ENCODE results near the gene METTL23.
"Not testable (repeated sequence)": the region's sequence is repeated elsewhere in the genome, so short reads cannot be mapped to it uniquely, and the experiment has no call there.

METTL23 gene

GRCh38 chr17:76735586-76736348 is 9.1 kb downstream of the METTL23 start:
- DNase-seq = no peak

DNA sequence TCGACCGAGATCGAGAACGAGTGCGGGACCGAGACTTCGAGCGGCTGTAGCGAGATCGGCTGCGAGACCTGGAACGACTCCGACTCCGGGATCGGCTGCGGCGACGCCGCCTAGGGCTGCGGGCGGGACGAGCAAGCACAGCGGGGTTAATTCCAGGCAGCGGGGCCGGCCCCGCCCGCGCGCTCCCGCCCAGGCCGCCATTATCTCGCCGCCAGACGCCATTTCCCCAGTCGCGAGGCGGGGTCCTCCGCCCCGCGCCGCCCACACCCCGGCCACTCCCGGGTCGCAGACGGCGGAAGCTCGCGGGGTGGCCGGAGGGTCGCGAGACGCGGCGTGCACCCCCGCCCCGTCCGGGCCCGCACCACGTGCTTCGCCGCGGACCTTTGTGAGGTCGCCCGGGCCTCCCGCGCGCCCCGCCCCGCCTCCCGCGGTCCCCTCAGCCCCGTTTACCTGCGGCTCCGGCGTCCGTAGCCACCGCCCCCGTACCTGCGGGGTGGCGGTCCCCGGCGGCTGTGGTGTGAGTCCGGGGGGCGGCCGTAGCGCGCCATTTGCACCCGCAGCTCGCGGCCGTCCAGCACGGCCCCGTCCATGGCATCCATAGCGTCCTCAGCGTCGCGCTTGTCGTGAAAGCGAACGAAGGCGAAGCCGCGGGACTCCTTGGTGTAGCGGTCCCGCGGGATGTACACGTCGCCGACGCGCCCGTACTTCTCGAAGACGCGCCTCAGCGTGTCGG is 9.9 kb downstream of the METTL23 start:
- DNase-seq = peak; percentile 68 to 72

DNA sequence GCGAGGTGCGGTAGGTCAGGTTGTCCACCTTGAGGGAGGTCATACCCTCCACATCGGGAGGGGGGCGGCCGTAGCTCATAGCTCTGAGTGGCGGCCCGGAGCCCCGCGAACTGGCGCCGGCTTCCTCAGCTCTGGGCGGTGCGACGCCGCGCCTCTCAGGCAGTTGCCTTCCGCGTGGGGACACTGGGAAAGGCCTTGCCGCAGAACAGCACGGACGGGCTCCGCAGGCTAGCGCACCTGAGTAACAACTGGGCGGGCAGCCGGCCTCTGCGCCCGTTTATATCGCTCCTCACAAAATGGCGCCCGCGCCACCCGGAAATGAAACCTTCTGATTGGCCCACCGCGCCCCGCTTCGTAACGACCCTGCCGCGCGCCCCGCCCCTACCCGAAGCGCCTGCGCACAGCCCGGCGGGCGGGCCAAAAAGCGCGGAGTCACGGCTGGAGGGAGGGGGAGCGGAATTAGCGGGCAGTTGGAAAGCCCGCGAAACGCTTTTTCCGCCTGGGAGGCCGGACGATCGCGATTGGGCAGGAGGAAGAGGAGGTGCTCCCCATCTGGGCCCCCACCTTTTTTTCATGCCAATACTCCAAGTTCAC is 10.5 kb downstream of the METTL23 start, which contains the start of gene SRSF2:
SRSF2 (minus strand) TSS at position 250 of the 594 bp plus-strand sequence; CDS start at position 79, 171 bp downstream.
- DNase-seq = peak; percentile 98

GRCh38 chr17:76737676-76738467 is 11.2 kb downstream of the METTL23 start, which contains the start of gene MFSD11:
Gene MFSD11 (plus strand): TSS chr17:76738119. CDS start chr17:76738353, 234 bp downstream.
- peak; percentile 86 to 89 for DNase-seq

- DNase-seq = no peak
Measured at GRCh38 chr17:76738468-76738850, 11.8 kb downstream of the METTL23 start.

DNA sequence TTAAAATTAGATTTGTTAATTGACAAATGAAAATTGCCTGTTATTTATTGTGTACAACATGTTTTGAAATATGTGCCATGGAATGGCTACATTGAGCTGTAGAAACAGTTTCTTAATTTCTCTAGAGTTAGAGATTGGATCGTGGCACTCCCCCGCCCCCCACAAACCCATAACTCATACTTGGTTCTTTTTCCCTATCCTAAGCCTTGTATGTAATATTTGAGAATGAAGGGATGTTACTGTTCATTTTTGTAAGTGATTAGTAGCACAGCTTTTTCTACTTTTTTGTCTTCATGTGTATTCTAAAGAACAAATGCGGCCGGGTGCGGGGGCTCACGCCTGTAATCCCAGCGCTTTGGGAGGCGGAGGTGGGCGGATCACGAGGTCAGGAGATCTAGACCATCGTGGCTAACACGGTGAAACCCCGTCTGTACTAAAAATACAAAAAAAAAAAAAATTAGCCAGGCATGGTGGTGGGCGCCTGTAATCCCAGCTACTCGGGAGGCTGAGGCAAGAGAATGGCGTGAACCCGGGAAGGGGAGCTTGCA is 13.0 kb downstream of the METTL23 start:
- not testable (repeated sequence) for DNase-seq

GRCh38 chr17:76740329-76741118 is 13.9 kb downstream of the METTL23 start:
- no peak for DNase-seq

- no peak for DNase-seq
Measured at GRCh38 chr17:76742958-76743357, 16.3 kb downstream of the METTL23 start.

DNA sequence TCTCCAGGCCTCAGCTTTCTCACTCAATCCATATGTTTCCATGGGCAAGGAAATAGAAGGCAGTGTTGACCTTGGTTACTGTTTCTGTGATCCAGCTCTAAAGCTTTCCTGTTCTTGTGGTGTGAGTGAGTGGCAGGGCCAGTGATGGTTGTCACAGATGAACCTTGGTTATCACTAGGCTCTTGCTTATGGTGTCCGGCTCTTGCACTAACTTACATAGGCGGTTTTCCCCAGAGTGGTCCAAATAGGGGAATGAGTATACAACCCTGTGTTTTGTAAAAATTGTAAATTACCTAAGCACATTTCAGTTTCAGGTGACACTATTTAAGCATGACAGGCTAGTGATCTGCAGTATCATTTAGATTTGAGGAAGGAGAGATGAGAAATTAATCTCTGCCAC is 18.1 kb downstream of the METTL23 start:
- no peak for DNase-seq

- not testable (repeated sequence) for DNase-seq
Measured at GRCh38 chr17:76745785-76746184, 19.1 kb downstream of the METTL23 start.

GRCh38 chr17:76747716-76748363 is 21.2 kb downstream of the METTL23 start:
- DNase-seq = no peak

GRCh38 chr17:76748657-76749056 is 22.0 kb downstream of the METTL23 start:
- no peak for DNase-seq

DNA sequence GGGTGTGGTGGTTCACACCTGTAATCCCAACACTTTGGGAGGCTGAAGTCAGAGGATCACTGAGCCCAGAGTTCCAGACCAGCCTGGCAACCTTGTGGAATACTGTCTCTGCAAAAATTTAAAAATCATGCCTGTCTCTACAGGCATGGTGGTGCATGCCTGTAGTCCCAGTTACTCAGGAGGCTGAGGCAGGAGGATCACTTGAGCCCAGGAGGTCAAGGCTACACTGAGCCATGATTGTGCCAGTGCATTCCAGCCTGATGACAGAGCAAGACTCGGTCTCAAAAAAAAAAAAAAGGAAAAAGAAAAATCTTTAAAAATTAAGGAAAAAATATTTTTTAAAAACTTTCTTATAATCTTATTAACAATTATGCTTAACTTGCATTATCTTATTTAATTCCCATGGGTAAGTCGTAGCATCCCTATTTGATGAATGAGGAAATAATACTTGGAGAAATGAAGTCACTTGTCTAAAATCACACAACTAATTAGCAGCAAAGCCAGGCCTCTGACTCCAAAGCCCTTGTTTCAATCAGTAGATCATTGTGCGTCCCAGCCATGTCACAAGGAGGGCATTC is 24.9 kb downstream of the METTL23 start:
- no peak for DNase-seq

DNA sequence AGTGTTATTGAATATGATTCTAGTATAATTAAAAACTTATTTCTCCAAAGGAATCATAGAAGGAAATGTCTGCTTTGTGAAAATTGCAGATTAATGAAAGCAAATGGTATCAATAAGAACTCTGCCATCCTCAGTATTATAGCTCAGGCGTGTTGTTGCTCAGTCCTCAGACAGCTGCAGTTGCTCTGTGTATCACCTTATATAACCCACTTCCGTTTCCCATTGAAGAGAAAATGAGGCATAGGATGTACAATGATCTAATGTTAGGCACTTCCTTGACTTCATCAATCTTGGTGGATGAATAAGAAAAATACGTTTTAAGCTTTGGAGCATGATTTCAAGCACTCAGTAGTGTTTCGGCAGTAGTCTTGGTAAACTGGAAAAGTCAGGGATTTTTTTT is 25.4 kb downstream of the METTL23 start:
- DNase-seq = no peak

GRCh38 chr17:76753061-76753961 is 26.7 kb downstream of the METTL23 start:
- DNase-seq = no peak

GRCh38 chr17:76755285-76755684 is 28.6 kb downstream of the METTL23 start:
- no peak for DNase-seq

- DNase-seq = no peak
Measured at GRCh38 chr17:76757256-76757655, 30.6 kb downstream of the METTL23 start.

DNA sequence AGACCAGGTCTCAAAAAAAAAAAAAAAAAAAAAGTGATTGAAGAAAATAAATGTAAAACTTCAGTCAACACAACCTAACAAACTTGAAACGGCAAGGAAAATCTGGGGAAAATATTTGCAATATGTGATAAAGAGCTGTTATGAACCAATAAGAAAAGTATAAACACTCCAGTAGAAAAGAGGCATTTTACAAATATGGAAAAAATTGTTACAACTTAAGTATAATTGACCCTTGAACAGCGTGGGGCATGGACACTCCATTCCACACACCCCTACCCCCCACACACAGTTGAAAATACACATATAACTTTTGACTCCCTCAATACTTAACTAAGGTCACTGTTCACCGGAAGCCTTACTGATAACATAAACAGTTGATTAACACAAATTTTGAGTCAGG is 31.9 kb downstream of the METTL23 start:
- DNase-seq = no peak

- DNase-seq = peak; percentile 31 to 57
Measured at GRCh38 chr17:76772842-76773525, 46.3 kb downstream of the METTL23 start.
